Kidney (tissue), 14 donors: ENCODE data around the gene LHX1. TPM values are rescaled to one million over a fixed set of nuclear protein-coding genes. Genes with fewer than 3 reads are reported as not detected.

Experiments
- DNase-seq, 5 donors: peaks; one replicate each; pipeline ENCODE4 v3.0.0-alpha.2; 2013 to 2020
- FAIRE-seq: peaks from 2 replicates; lab custom pipeline; 2012; peaks lifted over from hg19 to GRCh38; lab: Jason Lieb, UNC
- H3K27ac ChIP-seq, 2 donors: one replicate each; pipeline ENCODE4 v1.7.0; 2013; ENCODE audit warnings: low read depth in 2 of 2, low read length in 2 of 2, inconsistent platforms in 1 of 2
- H3K27me3 ChIP-seq: one replicate; pipeline ENCODE4 v1.7.1; 2013; ENCODE audit warnings: low read length, inconsistent platforms; ENCODE audit not compliant: control insufficient read depth, insufficient read depth
- H3K36me3 ChIP-seq, 3 donors: one replicate each; pipeline versions ENCODE4 v1.7.0 to v1.7.1; 2013; ENCODE audit warnings: low read length in 3 of 3, control low read depth in 1 of 3, inconsistent platforms in 1 of 3; ENCODE audit not compliant: insufficient read depth in 3 of 3, control insufficient read depth in 2 of 3
- H3K4me1 ChIP-seq, 3 donors: one replicate each; pipeline versions ENCODE4 v1.7.0 to v1.7.1; 2013; ENCODE audit warnings: low read length in 3 of 3, inconsistent platforms in 1 of 3, low read depth in 1 of 3; ENCODE audit not compliant: control insufficient read depth in 2 of 3, insufficient read depth in 2 of 3
- H3K4me3 ChIP-seq, 3 donors: one replicate each; pipeline versions ENCODE4 v1.7.0 to v1.8.1; 2013; ENCODE audit warnings: low read length in 3 of 3, control low read depth in 1 of 3, inconsistent platforms in 1 of 3
- H3K9ac ChIP-seq, 3 donors: one replicate each; pipeline versions ENCODE4 v1.7.0 to v1.7.1; 2013; ENCODE audit warnings: low read length in 3 of 3, control low read depth in 1 of 3, inconsistent platforms in 1 of 3
- H3K9me3 ChIP-seq, 3 donors: one replicate each; pipeline versions ENCODE4 v1.7.0 to v1.7.1; 2013; ENCODE audit warnings: low read length in 3 of 3, control low read depth in 1 of 3, inconsistent platforms in 1 of 3; ENCODE audit not compliant: control insufficient read depth in 2 of 3, insufficient read depth in 1 of 3
- CTCF ChIP-seq: IDR thresholded peaks from 3 replicates; pipeline ENCODE4 v1.5.1; 2012; ENCODE audit warnings: mild to moderate bottlenecking, moderate library complexity, borderline replicate concordance; ENCODE audit not compliant: insufficient read depth; ENCODE audit errors: extremely low read depth
- intact Hi-C: fragments of 100-400 bp; cut with DNase I; formaldehyde crosslinking; loops from one replicate; pipeline ENCODE4 v1.11.1; 2022
- polyA plus RNA-seq: library from polyadenylated mRNA; stranded (reverse); fragments of 350-450 nt; fragmentation: Illumina TruSeq; extraction: RNeasy Lipid Tissue Mini Kit (QIAGEN cat#74804); gene quantifications from one replicate; pipeline ENCODE4 v1.2.3, GENCODE V29; 2014; ENCODE audit warnings: low read depth, low replicate concordance; ENCODE audit not compliant: insufficient read depth
- total RNA-seq: library from RNA; stranded (reverse); fragmentation: NEBNext Ultra II Directional; extraction: Animal tissue kit (Norgen Biotek cat#: 25700); gene quantifications from one replicate; pipeline ENCODE4 v1.2.1, GENCODE V29; 2021
- donor health status: control.
- donor health status: control.
- donor health status: control.
- donor health status: control.
- donor health status: control.
- donor health status: DM: yes; HTN: yes; CAD: no.
- donor health status: Normal renal cell carcinoma (clear cell type).

LHX1 gene
- total and polyA plus RNA-seq, 2 donors from 2014 or later: 10.6 to 18.4 TPM

- Histone ChIP-seq H3K9me3 (no peaks in the 10 kb centered on the region), H3K27ac (peak overlapping the region in 1 of 2 donors; percentile 58), H3K27me3 (peaks cover 25% of the 10 kb centered on the region), H3K4me3 (no peak overlapping the region), H3K4me1 (peaks cover 0 to 15% (median 14%) of the 10 kb centered on the region in 3 donors), H3K9ac (no peak overlapping the region), H3K36me3 (no peaks in the 10 kb centered on the region)
- intact Hi-C loops: no loop called here
- TF ChIP-seq CTCF: no peak
- DNase-seq (peak in 1 of 5 donors; percentile 29), FAIRE-seq (no peak)
Observed at GRCh38 chr17:36946726-36947091, 9.4 kb downstream of the LHX1 start.

GRCh38 chr17:36947922-36948716, 10.8 kb downstream of the LHX1 start:
- Histone ChIP-seq H3K9ac (peak overlapping the region; percentile 50 to 81 (median 79)), H3K36me3 (peaks cover 3 to 12% (median 3%) of the 10 kb centered on the region in 3 donors), H3K27me3 (peaks cover 23% of the 10 kb centered on the region), H3K4me3 (peak overlapping the region; percentile 81 to 91 (median 90)), H3K9me3 (no peaks in the 10 kb centered on the region), H3K4me1 (peaks cover 0 to 15% (median 14%) of the 10 kb centered on the region in 3 donors), H3K27ac (peak overlapping the region; percentile 85 to 94)
- no peak for TF ChIP-seq CTCF
- FAIRE-seq: no peak
- peak in 1 of 5 donors; percentile 16 for DNase-seq
- intact Hi-C loops: no loop called here

- intact Hi-C loops: no loop called here
- H3K27me3 ChIP-seq: peaks cover 18% of the 10 kb centered on the region
Observed at GRCh38 chr17:36948717-36949460, 11.6 kb downstream of the LHX1 start, which contains the start of gene AATF. AATF (plus strand) TSS chr17:36948954; CDS start chr17:36949126, 172 bp downstream.

More at GRCh38 chr17:36948717-36949460, 11.6 kb downstream of the LHX1 start, which contains the start of gene AATF:
- DNase-seq: peak; percentile 97 to 99 (median 98)
- H3K9ac ChIP-seq: peak within 1 kb of the TSS; percentile 50 to 86 (median 79)
- H3K4me1 ChIP-seq: peaks cover 0 to 15% (median 14%) of the 10 kb centered on the region in 3 donors
- H3K4me3 ChIP-seq: peak within 1 kb of the TSS; percentile 86 to 91 (median 90)
- peak within 1 kb of the TSS; percentile 89 to 94 for H3K27ac ChIP-seq
- peaks cover 5 to 20% (median 9%) of the 10 kb centered on the region in 3 donors for H3K36me3 ChIP-seq
- FAIRE-seq: no peak
- no peaks in the 10 kb centered on the region for H3K9me3 ChIP-seq
- no peak for TF ChIP-seq CTCF
